Measurements from ENCODE around the gene CHST4. TPM values are rescaled to one million over a fixed set of nuclear protein-coding genes. Genes with fewer than 3 reads are reported as not detected.

Gene CHST4
- total RNA-seq, 1 experiment from 2014 or later: not detected

DNA sequence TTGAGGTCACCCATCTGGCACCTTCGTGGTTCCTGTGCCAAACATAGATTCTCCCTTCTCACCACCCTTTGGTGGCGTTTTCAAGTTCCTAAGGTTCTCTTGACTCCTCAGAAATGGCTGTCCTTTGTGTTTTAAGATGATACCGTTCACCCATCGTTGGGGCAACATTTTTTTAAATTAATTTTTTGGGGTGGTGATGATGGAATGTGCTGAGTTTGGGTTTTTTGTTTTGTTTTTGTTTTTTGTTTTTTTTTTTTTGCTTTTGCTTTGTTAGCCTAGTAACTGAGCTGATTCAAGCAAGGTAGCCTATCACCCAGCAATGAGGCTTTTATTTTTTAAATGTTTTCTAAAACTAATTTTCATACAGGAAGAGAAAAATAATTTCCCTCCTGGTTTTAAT lies 2.6 kb downstream of the CHST4 start:
- Histone ChIP-seq H3K36me3 (ENCODE audit: low read depth, low read length) (no peaks in the 10 kb centered on the region), H4K20me1 (ENCODE audit: low read length) (no peaks in the 10 kb centered on the region), H3F3A (ENCODE audit: low read length, unreplicated experiment) (no peaks in the 10 kb centered on the region), H3K4me2 (ENCODE audit: low read length) (no peak overlapping the region), H3K79me2 (ENCODE audit: low read length) (no peaks in the 10 kb centered on the region), H3K27me3 (ENCODE audit: low read length) (peaks cover 27% of the 10 kb centered on the region; the same call in 1 of the 2 replicates), H3K27ac (ENCODE audit: low read length) (no peak overlapping the region), H3K4me3 (ENCODE audit: low read length) (no peak overlapping the region), H2AFZ (ENCODE audit: low read length) (no peak overlapping the region), H3K9ac (ENCODE audit: low read length) (no peak overlapping the region), H3K9me3 (ENCODE audit: low read length) (no peaks in the 10 kb centered on the region), H3K9me2 (replicated peaks; ENCODE audit: low read length) (no peaks in the 10 kb centered on the region), H3K4me1 (ENCODE audit: insufficient read depth, low read length) (no peaks in the 10 kb centered on the region)
- ChIA-PET POLR2A (ENCODE audit: unreplicated experiment) (no interaction called here), CTCF (interaction anchor here (0.5 kb wide), 1 partner anchor 30 kb away, joined by 4 read pairs; no protein-coding TSS in a partner anchor)
- TF ChIP-seq EZH2 (IDR thresholded peaks at IDR 0.05; ENCODE audit: low read length, unreplicated experiment): no peak
- no peak for DNase-seq
- intact Hi-C loops (cut with micrococcal nuclease): no loop called here
- no peak for ATAC-seq
- no TSS peak for BruUV-seq (replicated peaks)

DNA sequence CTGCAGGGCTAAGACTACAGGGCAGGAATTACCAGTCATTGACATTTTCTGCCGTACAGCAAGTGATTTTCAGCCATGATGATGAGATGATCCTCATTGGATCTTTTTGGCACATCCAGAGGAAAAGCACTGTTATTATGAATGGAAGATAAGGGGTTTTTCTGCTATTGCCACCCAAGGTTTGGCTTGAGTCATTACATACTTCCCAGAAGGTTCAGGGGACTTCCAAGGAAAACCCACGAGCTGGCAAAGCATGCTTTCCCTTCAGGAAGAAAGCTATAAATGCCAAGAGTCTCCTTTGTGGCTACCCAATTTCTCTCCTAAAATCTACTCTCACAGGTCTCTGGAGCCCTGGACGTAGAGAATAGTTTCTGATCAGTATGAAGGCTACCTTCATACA lies 6.1 kb downstream of the CHST4 start:
- H3K9me2 ChIP-seq (replicated peaks; ENCODE audit: low read length): no peaks in the 10 kb centered on the region
- TF ChIP-seq, protein P1, sequence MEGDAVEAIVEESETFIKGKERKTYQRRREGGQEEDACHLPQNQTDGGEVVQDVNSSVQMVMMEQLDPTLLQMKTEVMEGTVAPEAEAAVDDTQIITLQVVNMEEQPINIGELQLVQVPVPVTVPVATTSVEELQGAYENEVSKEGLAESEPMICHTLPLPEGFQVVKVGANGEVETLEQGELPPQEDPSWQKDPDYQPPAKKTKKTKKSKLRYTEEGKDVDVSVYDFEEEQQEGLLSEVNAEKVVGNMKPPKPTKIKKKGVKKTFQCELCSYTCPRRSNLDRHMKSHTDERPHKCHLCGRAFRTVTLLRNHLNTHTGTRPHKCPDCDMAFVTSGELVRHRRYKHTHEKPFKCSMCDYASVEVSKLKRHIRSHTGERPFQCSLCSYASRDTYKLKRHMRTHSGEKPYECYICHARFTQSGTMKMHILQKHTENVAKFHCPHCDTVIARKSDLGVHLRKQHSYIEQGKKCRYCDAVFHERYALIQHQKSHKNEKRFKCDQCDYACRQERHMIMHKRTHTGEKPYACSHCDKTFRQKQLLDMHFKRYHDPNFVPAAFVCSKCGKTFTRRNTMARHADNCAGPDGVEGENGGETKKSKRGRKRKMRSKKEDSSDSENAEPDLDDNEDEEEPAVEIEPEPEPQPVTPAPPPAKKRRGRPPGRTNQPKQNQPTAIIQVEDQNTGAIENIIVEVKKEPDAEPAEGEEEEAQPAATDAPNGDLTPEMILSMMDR (conservative IDR thresholded peaks at IDR 0.05; ENCODE audit: low read depth, low read length): no peak
- TF ChIP-seq EZH2 (IDR thresholded peaks at IDR 0.05; ENCODE audit: low read length, unreplicated experiment) (no peak), EZH2phosphoT487 (IDR thresholded peaks at IDR 0.05; ENCODE audit: borderline replicate concordance, low read length) (no peak)
- no peaks in the 10 kb centered on the region for H3K79me2 ChIP-seq (ENCODE audit: low read length)
- H3K36me3 ChIP-seq (ENCODE audit: low read depth, low read length): no peaks in the 10 kb centered on the region
- BruUV-seq (replicated peaks): no TSS peak
- ATAC-seq (no peak), DNase-seq (no peak)
- no peaks in the 10 kb centered on the region for H3K9me3 ChIP-seq (ENCODE audit: low read length)
- H3F3A ChIP-seq (ENCODE audit: low read length, unreplicated experiment): no peaks in the 10 kb centered on the region
- H3K4me1 ChIP-seq (ENCODE audit: insufficient read depth, low read length): no peaks in the 10 kb centered on the region
- peaks cover 4% of the 10 kb centered on the region; the same call in 1 of the 2 replicates for H3K27me3 ChIP-seq (ENCODE audit: low read length)
- ChIA-PET CTCF (no interaction called here), POLR2A (ENCODE audit: unreplicated experiment) (no interaction called here)
- H3K9ac ChIP-seq (ENCODE audit: low read length): no peak overlapping the region
- H3K27ac ChIP-seq (ENCODE audit: low read length): no peak overlapping the region
- intact Hi-C loops (cut with micrococcal nuclease): no loop called here
- H3K4me2 ChIP-seq (ENCODE audit: low read length): no peak overlapping the region
- no peak overlapping the region for H2AFZ ChIP-seq (ENCODE audit: low read length)
- H3K4me3 ChIP-seq (ENCODE audit: low read length): no peak overlapping the region
- no peaks in the 10 kb centered on the region for H4K20me1 ChIP-seq (ENCODE audit: low read length)

- Histone ChIP-seq H3F3A (ENCODE audit: low read length, unreplicated experiment) (no peaks in the 10 kb centered on the region), H3K27ac (ENCODE audit: low read length) (no peak overlapping the region), H3K79me2 (ENCODE audit: low read length) (no peaks in the 10 kb centered on the region), H3K36me3 (ENCODE audit: low read depth, low read length) (no peaks in the 10 kb centered on the region), H3K4me2 (ENCODE audit: low read length) (no peak overlapping the region), H3K9me2 (replicated peaks; ENCODE audit: low read length) (no peaks in the 10 kb centered on the region), H3K4me1 (ENCODE audit: insufficient read depth, low read length) (no peaks in the 10 kb centered on the region), H2AFZ (ENCODE audit: low read length) (no peak overlapping the region), H3K4me3 (ENCODE audit: low read length) (no peak overlapping the region), H3K9me3 (ENCODE audit: low read length) (no peaks in the 10 kb centered on the region), H3K9ac (ENCODE audit: low read length) (no peak overlapping the region), H4K20me1 (ENCODE audit: low read length) (no peaks in the 10 kb centered on the region), H3K27me3 (ENCODE audit: low read length) (no peaks in the 10 kb centered on the region)
- DNase-seq (no peak), ATAC-seq (no peak)
- no TSS peak for BruUV-seq (replicated peaks)
- intact Hi-C loops (cut with micrococcal nuclease): loop anchor here (1.0 to 5.0 kb wide), 2 partner anchors 35 to 74 kb away; no protein-coding TSS in a partner anchor
- TF ChIP-seq EZH2 (IDR thresholded peaks at IDR 0.05; ENCODE audit: low read length, unreplicated experiment) (no peak), EZH2phosphoT487 (IDR thresholded peaks at IDR 0.05; ENCODE audit: borderline replicate concordance, low read length) (no peak)
- TF ChIP-seq, protein P1 (conservative IDR thresholded peaks at IDR 0.05; ENCODE audit: low read depth, low read length): no peak
- ChIA-PET POLR2A (ENCODE audit: unreplicated experiment) (no interaction called here), CTCF (no interaction called here)
These were observed 10.7 kb downstream of the CHST4 start for GRCh38 chr16:71536752-71537499.

Data from PC-3 (cell line).